Stimulated activated CD4-positive, alpha-beta T cell treated with anti-CD3 and anti-CD28 coated beads, Interleukin-1b, Interleukin-23, amount 100 ng/mL, for 1 hour (primary cell): ENCODE measurements around the gene TRIM44.
A peak's percentile ranks its signal among the peaks of the same experiment; 100 is the strongest.

Experiments
- DNase-seq, 2 donors: peaks; one replicate each; pipeline ENCODE4 v3.0.0-alpha.2; 2020; ENCODE audit warnings: low read depth in 2 of 2

Gene TRIM44

GRCh38 chr11:35662649-35663407, at the start of gene TRIM44:
Gene TRIM44 (plus strand): TSS chr11:35662775. CDS start chr11:35663112, 337 bp downstream.
- peak; percentile 29 to 73 for DNase-seq

GRCh38 chr11:35614939-35615569, 47.5 kb upstream of the TRIM44 start:
- DNase-seq: no peak

- no peak for DNase-seq
These were observed 46.4 kb upstream of the TRIM44 start for GRCh38 chr11:35615921-35616900.

- DNase-seq: no peak
These were observed 45.3 kb upstream of the TRIM44 start for GRCh38 chr11:35617316-35617686.

- no peak for DNase-seq
These were observed 44.7 kb upstream of the TRIM44 start, which contains the start of gene FJX1 for GRCh38 chr11:35617687-35618496. Gene FJX1 (plus strand): TSS chr11:35618460. CDS start chr11:35618637, 177 bp downstream.

- no peak for DNase-seq
These were observed 44.0 kb upstream of the TRIM44 start for GRCh38 chr11:35618497-35619115.

- no peak for DNase-seq
These were observed 43.3 kb upstream of the TRIM44 start for GRCh38 chr11:35619116-35619854.

GRCh38 chr11:35619855-35620640, 42.5 kb upstream of the TRIM44 start:
- no peak for DNase-seq

- DNase-seq: no peak
These were observed 41.8 kb upstream of the TRIM44 start for GRCh38 chr11:35620795-35621194.

- no peak for DNase-seq
These were observed 41.0 kb upstream of the TRIM44 start for GRCh38 chr11:35621620-35622019.

GRCh38 chr11:35622070-35622469, 40.5 kb upstream of the TRIM44 start:
- DNase-seq: no peak

GRCh38 chr11:35623621-35624168, 38.9 kb upstream of the TRIM44 start:
- DNase-seq: no peak

GRCh38 chr11:35624316-35624715, 38.3 kb upstream of the TRIM44 start:
- no peak for DNase-seq

- no peak for DNase-seq
These were observed 37.8 kb upstream of the TRIM44 start for GRCh38 chr11:35624781-35625180.

GRCh38 chr11:35626501-35626900, 36.1 kb upstream of the TRIM44 start:
- no peak for DNase-seq

GRCh38 chr11:35629511-35629910, 33.1 kb upstream of the TRIM44 start:
- DNase-seq: no peak

- no peak for DNase-seq
These were observed 32.7 kb upstream of the TRIM44 start for GRCh38 chr11:35629914-35630313.

- no peak for DNase-seq
These were observed 30.7 kb upstream of the TRIM44 start for GRCh38 chr11:35631891-35632290.

GRCh38 chr11:35632301-35632700, 30.3 kb upstream of the TRIM44 start:
- no peak for DNase-seq
